Measurements from ENCODE around the gene PI4K2A. TPM values are rescaled to one million over a fixed set of nuclear protein-coding genes. Genes with fewer than 3 reads are reported as not detected.

Gene PI4K2A
- total RNA-seq, 4 donors from 2014 or later = 16.1 to 18.5 (median 17.9) TPM

DNA sequence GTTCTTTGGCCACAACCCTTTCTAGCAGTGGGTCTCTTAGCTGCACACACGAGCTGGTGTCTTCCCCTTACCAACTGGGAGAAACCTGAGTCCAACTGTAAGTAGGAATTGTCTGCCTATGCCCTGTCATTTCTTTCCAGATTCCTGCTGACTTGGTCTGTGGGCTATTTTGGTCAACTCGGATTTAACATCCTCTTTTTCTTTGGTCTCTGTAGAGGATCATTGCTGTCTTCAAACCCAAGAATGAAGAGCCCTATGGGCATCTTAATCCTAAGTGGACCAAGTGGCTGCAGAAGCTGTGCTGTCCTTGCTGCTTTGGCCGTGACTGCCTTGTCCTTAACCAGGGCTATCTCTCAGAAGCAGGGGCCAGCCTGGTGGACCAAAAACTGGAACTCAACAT, 10.3 kb downstream of the PI4K2A start:
- no peak for TF ChIP-seq POLR2A (IDR thresholded peaks at IDR 0.05)
- TF ChIP-seq, protein P1, sequence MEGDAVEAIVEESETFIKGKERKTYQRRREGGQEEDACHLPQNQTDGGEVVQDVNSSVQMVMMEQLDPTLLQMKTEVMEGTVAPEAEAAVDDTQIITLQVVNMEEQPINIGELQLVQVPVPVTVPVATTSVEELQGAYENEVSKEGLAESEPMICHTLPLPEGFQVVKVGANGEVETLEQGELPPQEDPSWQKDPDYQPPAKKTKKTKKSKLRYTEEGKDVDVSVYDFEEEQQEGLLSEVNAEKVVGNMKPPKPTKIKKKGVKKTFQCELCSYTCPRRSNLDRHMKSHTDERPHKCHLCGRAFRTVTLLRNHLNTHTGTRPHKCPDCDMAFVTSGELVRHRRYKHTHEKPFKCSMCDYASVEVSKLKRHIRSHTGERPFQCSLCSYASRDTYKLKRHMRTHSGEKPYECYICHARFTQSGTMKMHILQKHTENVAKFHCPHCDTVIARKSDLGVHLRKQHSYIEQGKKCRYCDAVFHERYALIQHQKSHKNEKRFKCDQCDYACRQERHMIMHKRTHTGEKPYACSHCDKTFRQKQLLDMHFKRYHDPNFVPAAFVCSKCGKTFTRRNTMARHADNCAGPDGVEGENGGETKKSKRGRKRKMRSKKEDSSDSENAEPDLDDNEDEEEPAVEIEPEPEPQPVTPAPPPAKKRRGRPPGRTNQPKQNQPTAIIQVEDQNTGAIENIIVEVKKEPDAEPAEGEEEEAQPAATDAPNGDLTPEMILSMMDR (IDR thresholded peaks at IDR 0.05 in 4 of 5, conservative IDR thresholded peaks at IDR 0.05 in 1 of 5) = no peak
- DNase-seq (no peak), ATAC-seq (no peak)
- in situ Hi-C loops (cut with MboI; ENCODE audit: low sequenced_read_pairs in 4 of 4) (no loop called here), intact Hi-C loops (cut with DNase I; ENCODE audit: low total_unique reads) (no loop called here)
- Histone ChIP-seq H3K4me1 (peaks cover 0 to 15% of the 10 kb centered on the region in 2 donors), H3K27me3 (no peaks in the 10 kb centered on the region), H3K4me3 (no peak overlapping the region), H3K36me3 (peaks cover 0 to 48% of the 10 kb centered on the region in 2 donors), H3K9me3 (no peaks in the 10 kb centered on the region), H3K27ac (no peak overlapping the region)

DNA sequence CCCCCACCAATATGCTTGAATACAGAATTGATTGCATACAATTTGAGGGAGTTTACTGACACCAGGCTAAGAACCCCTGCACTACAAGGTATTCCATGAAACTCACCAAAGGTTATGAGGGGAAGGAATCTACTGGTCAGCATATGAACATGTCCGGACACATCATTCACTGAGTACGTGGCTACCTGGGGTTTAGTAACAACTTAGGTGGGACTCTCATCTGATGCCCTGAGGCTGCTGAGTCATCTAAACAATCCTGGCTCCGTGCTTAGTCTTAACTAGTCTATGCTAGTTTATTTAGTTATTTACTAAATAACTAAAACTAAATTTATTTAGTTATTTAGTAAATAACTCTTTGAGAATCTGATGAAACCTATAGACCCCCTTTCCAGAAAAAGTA, 11.3 kb downstream of the PI4K2A start:
- intact Hi-C loops (cut with DNase I; ENCODE audit: low total_unique reads) = no loop called here
- H3K9me3 ChIP-seq = no peaks in the 10 kb centered on the region
- H3K27me3 ChIP-seq = no peaks in the 10 kb centered on the region
- TF ChIP-seq POLR2A (IDR thresholded peaks at IDR 0.05) = no peak
- TF ChIP-seq, protein P1 (IDR thresholded peaks at IDR 0.05 in 4 of 5, conservative IDR thresholded peaks at IDR 0.05 in 1 of 5) = no peak
- H3K27ac ChIP-seq = no peak overlapping the region
- H3K4me3 ChIP-seq = no peak overlapping the region
- DNase-seq (no peak), ATAC-seq (no peak)
- in situ Hi-C loops (cut with MboI; ENCODE audit: low sequenced_read_pairs in 4 of 4) = no loop called here
- H3K36me3 ChIP-seq = peaks cover 0 to 59% of the 10 kb centered on the region in 2 donors
- peaks cover 0 to 15% of the 10 kb centered on the region in 2 donors for H3K4me1 ChIP-seq

DNA sequence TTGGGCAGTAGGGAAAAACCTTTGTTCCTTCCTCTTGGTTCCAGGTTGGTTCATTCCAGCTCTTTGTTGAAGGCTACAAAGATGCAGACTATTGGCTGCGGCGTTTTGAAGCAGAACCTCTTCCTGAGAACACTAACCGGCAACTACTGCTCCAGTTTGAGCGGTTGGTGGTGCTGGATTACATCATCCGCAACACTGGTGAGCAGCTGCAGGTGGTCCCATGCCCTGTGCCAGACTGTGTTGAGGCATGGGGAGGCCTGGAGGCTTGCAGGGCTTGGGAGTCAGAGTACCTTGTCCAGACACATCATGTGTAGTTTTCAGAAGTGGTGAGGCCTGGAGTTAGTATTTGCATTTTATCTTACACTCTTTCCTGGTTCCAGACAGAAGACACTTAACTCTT, 16.3 kb downstream of the PI4K2A start:
- Histone ChIP-seq H3K4me3 (no peak overlapping the region), H3K27ac (no peak overlapping the region), H3K4me1 (no peaks in the 10 kb centered on the region), H3K9me3 (no peaks in the 10 kb centered on the region), H3K27me3 (no peaks in the 10 kb centered on the region), H3K36me3 (peaks cover 0 to 79% of the 10 kb centered on the region in 2 donors)
- DNase-seq (no peak), ATAC-seq (no peak)
- in situ Hi-C loops (cut with MboI; ENCODE audit: low sequenced_read_pairs in 4 of 4) = no loop called here
- TF ChIP-seq, protein P1 (IDR thresholded peaks at IDR 0.05 in 4 of 5, conservative IDR thresholded peaks at IDR 0.05 in 1 of 5) = no peak
- no peak for TF ChIP-seq POLR2A (IDR thresholded peaks at IDR 0.05)
- intact Hi-C loops (cut with DNase I; ENCODE audit: low total_unique reads) = no loop called here

DNA sequence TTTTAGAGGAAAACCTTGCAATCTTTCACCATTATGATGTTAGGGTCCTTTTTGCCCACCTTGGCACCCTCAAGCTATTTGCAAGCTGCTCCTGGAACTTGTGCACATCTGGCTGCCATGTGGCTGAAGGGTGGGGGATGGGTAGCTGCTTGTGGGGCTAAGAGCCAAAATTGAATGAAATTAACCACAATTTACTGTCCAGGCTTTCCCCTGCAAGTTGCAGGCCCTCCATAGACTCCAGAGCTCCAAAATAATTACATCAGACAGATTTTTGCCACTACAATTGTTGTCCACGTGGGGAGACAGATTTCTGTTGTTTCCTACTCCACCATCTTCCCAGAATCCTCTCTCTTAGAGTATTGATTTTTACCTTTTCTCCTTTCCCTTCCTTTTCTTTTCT, 19.1 kb downstream of the PI4K2A start:
- no peak for DNase-seq
- Histone ChIP-seq H3K36me3 (peaks cover 0 to 77% of the 10 kb centered on the region in 2 donors), H3K27ac (no peak overlapping the region), H3K9me3 (no peaks in the 10 kb centered on the region), H3K4me3 (no peak overlapping the region), H3K27me3 (no peaks in the 10 kb centered on the region), H3K4me1 (no peaks in the 10 kb centered on the region)
- ATAC-seq = no peak
- TF ChIP-seq, protein P1 (IDR thresholded peaks at IDR 0.05 in 4 of 5, conservative IDR thresholded peaks at IDR 0.05 in 1 of 5) = no peak
- in situ Hi-C loops (cut with MboI; ENCODE audit: low sequenced_read_pairs in 4 of 4) = no loop called here
- intact Hi-C loops (cut with DNase I; ENCODE audit: low total_unique reads) = no loop called here

DNA sequence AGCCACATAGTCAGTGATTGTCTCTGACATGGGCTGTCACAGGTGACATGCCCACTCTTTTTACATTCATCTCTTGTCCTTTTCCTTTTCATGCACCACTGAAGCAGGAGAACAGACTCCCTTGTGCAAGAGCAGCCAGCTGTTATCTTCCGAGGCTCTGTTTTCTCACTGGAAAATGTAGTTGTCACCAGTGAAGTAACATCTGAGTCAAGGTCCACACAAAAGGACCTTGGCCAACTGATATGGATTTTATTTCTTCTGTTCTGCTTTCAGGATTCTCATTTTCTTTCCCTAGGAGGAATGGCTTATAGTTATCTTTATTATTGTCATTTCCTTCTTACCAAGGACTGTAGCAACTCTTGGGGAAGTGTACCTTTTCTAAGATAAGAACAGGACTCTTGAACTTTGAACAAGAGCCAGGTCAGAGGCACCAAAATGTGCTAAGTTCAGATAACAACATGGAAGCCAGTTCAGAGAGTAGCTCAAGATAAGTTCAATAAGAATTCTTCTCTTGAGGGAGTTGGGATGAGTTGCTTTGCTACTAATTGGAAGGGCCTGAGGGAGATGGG, 23.9 kb downstream of the PI4K2A start:
- TF ChIP-seq, protein P1 (IDR thresholded peaks at IDR 0.05 in 4 of 5, conservative IDR thresholded peaks at IDR 0.05 in 1 of 5) = no peak
- TF ChIP-seq POLR2A (IDR thresholded peaks at IDR 0.05) = no peak
- DNase-seq (no peak), ATAC-seq (no peak)
- intact Hi-C loops (cut with DNase I; ENCODE audit: low total_unique reads) (no loop called here), in situ Hi-C loops (cut with MboI; ENCODE audit: low sequenced_read_pairs in 4 of 4) (no loop called here)
- no peaks in the 10 kb centered on the region for H3K27me3 ChIP-seq
- H3K4me3 ChIP-seq = no peak overlapping the region
- peaks cover 0 to 72% of the 10 kb centered on the region in 2 donors for H3K36me3 ChIP-seq
- H3K27ac ChIP-seq = no peak overlapping the region
- no peaks in the 10 kb centered on the region for H3K9me3 ChIP-seq
- H3K4me1 ChIP-seq = no peaks in the 10 kb centered on the region

Data from gastrocnemius medialis (tissue), 4 donors.